Glomerular visceral epithelial cell (primary cell): ENCODE data around the gene PPP1R2C.
A peak's percentile ranks its signal among the peaks of the same experiment; 100 is the strongest.

Experiments
- DNase-seq: peaks from one replicate; pipeline ENCODE4 v3.0.0-alpha.2; 2016; ENCODE audit errors: extremely low spot score

The PPP1R2C gene

GRCh38 chrX:42778096-42778495 lies at the start of gene PPP1R2C:
TSS of gene PPP1R2C (minus strand) at chrX:42778163. CDS start at chrX:42778079, 84 bp downstream.
- DNase-seq, result no peak

GRCh38 chrX:42825201-42825600 lies 47.2 kb upstream of the PPP1R2C start:
- no peak for DNase-seq

- no peak for DNase-seq
Measured at GRCh38 chrX:42824541-42824940, 46.6 kb upstream of the PPP1R2C start.

- no peak for DNase-seq
Measured at GRCh38 chrX:42823443-42823842, 45.5 kb upstream of the PPP1R2C start.

- DNase-seq, result no peak
Measured at GRCh38 chrX:42821803-42822443, 44.0 kb upstream of the PPP1R2C start.

- no peak for DNase-seq
Measured at GRCh38 chrX:42818151-42818921, 40.4 kb upstream of the PPP1R2C start.

- no peak for DNase-seq
Measured at GRCh38 chrX:42809569-42809968, 31.6 kb upstream of the PPP1R2C start.

- no peak for DNase-seq
Measured at GRCh38 chrX:42807393-42807792, 29.4 kb upstream of the PPP1R2C start.

GRCh38 chrX:42804524-42804923 lies 26.6 kb upstream of the PPP1R2C start:
- peak; percentile 49 for DNase-seq

- DNase-seq, result peak; percentile 54
Measured at GRCh38 chrX:42803320-42803719, 25.4 kb upstream of the PPP1R2C start.

- peak; percentile 48 for DNase-seq
Measured at GRCh38 chrX:42797651-42798269, 19.8 kb upstream of the PPP1R2C start.

- no peak for DNase-seq
Measured at GRCh38 chrX:42783451-42783850, 5.5 kb upstream of the PPP1R2C start.

GRCh38 chrX:42776195-42776594 lies 1.8 kb downstream of the PPP1R2C start:
- DNase-seq, result no peak

- DNase-seq, result no peak
Measured at GRCh38 chrX:42772874-42773273, 5.1 kb downstream of the PPP1R2C start.

- peak; percentile 26 for DNase-seq
Measured at GRCh38 chrX:42771506-42772335, 6.2 kb downstream of the PPP1R2C start.

- peak; percentile 55 for DNase-seq
Measured at GRCh38 chrX:42770566-42770965, 7.4 kb downstream of the PPP1R2C start.

- DNase-seq, result no peak
Measured at GRCh38 chrX:42759881-42760280, 18.1 kb downstream of the PPP1R2C start.

- peak; percentile 60 for DNase-seq
Measured at GRCh38 chrX:42755815-42756214, 22.1 kb downstream of the PPP1R2C start.

GRCh38 chrX:42754603-42755002 lies 23.4 kb downstream of the PPP1R2C start:
- no peak for DNase-seq

GRCh38 chrX:42754115-42754514 lies 23.8 kb downstream of the PPP1R2C start:
- DNase-seq, result no peak

- no peak for DNase-seq
Measured at GRCh38 chrX:42752730-42753129, 25.2 kb downstream of the PPP1R2C start.

- peak; percentile 42 for DNase-seq
Measured at GRCh38 chrX:42751573-42751972, 26.4 kb downstream of the PPP1R2C start.
